Measurements from ENCODE around the gene CSH2.
"Not testable (repeated sequence)": the region's sequence is repeated elsewhere in the genome, so short reads cannot be mapped to it uniquely, and the experiment has no call there.

Gene CSH2

DNA sequence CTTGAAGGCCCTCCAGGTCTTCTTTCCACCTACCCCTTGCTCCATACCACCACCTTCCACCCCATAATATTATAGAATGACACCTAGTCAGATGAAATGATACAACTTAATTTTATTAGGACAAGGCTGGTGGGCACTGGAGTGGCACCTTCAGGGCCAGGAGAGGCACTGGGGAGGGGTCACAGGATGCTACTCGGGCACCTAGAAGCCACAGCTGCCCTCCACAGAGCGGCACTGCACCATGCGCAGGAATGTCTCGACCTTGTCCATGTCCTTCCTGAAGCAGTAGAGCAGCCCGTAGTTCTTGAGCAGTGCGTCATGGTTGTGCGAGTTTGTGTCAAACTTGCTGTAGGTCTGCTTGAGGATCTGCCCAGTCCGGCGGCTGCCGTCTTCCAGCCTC, 21.3 kb upstream of the CSH2 start:
- not testable (repeated sequence) for DNase-seq

DNA sequence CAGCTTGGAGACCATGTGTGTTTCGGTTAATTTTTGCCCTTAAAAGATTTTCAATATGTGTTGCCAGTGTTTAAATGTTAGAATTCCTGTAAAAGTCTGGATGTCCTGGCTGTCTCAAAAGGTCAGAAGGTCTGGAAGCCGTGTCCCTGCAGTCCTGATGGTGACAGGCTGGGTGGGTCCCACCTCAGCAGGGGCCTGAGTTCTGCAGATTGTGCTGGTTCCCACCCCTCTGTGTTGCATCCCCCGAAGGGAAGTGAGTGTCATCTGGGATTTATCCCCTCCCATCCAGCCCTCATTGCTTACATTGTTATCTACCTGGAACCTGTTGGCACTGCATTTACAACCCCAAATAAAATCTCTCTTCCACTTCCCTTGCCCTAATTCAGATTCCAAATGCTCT, 20.5 kb upstream of the CSH2 start:
- not testable (repeated sequence) for DNase-seq

DNA sequence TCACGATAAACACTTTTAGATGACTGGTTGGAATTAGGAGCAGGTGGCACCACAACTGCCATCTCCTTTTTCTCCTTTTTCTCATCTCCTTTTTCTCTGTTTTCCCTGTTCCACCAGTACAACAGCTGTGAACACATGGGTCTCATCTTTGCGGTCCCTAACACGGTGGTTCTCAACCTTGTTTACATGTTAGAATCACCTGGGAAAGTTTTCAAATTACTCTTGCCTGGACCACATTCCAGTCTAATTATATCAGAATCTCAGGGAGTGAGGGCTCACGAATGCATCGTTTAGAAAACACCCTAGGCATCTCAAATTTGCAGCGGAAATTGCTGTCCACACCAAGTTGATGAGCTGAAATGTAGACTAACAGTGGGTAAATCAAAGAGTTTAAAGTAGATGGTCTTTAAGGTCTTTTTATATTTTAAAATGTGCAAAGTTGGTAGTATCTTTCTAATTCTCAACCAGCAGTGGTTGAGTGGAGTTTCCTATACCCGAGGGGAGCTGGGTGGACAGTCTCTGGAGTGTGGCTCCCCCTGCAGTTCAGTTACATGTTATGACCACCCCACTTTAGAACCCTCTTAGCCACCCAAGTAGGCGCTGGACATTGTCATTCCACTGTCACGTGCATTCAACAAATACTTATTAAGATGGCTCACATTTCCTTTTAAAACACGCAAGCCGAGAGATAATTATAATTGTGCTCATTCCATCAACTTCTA, 19.0 kb upstream of the CSH2 start:
- DNase-seq = not testable (repeated sequence)

DNA sequence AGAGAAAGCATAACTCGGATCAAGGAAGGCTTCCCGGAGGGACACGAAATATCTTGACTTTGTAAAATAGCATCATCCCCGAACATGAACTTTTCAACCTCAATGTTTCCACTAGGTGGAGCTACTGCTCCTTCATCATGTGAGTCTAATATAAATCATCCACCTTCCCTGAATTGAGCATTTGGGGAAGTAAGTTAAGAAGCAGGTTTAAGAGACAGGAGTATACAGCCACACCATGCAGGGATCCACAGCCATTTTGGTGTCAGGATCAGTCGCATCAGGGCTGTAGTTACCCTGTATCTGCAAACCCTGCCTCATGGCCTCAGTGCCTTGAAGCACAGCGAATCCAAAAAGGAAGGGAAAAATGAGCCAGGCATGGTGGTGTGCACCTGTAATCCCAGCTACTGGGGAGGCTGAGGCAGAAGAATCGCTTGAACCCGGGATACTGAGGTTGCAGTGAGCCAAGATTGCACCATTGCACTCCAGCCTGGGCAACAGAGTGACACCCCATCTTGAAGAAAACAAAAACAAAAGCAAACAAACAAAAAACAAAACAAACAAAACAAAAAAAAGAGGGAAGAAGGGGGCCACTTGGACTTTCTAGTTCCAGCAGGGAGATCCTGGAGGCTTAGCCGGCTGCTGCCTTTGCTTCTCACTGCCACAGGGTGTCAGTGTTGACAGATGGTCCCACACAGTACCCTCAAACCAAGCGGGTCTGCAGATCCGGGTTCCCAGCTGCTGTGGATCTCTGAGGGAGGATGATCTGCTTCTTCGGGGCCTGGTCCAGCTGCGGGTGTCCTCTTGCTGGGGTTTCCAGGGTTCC, 15.8 kb upstream of the CSH2 start:
- peak; percentile 46 for DNase-seq

DNA sequence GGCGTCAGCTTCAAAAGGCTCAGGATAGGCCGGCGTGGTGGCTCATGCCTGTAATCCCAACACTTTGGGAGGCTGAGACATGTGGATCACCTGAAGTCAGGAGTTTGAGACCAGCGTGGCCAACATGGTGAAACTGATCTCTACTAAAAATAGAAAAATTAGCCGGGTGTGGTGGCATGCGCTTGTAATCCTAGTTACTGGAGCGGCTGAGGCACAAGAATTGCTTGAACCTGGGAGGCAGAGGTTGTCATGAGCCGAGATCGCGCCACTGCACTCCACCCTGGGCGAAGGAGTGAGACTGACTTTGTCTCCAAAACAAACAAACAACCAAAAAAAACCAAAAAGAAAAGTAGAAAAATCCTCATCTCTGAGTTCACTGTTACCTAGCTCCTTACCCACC, 11.6 kb upstream of the CSH2 start:
- not testable (repeated sequence) for DNase-seq

DNA sequence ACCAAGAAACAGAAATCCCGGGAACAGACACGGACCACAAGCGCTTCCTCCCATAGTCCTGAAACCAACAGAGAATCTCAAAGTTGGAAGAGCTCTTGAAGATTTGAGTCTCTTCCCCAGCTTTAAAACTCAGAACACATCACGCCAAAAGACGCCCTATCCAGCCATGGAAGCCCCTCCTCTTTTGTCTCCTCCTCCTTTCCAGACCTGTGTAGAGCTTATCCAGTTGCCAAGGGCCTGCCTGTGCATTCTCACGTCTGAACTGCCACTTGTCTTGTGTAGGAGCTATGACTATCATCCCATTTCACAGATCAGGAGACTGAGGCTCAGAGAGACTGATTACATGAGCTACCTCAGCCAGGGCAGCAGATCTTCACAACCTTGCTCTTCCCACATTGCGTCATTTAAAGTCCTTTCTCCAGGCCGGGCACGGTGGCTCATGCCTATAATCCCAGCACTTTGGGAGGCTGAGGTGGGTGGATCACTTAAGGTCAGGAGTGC, 9.2 kb upstream of the CSH2 start:
- not testable (repeated sequence) for DNase-seq

DNA sequence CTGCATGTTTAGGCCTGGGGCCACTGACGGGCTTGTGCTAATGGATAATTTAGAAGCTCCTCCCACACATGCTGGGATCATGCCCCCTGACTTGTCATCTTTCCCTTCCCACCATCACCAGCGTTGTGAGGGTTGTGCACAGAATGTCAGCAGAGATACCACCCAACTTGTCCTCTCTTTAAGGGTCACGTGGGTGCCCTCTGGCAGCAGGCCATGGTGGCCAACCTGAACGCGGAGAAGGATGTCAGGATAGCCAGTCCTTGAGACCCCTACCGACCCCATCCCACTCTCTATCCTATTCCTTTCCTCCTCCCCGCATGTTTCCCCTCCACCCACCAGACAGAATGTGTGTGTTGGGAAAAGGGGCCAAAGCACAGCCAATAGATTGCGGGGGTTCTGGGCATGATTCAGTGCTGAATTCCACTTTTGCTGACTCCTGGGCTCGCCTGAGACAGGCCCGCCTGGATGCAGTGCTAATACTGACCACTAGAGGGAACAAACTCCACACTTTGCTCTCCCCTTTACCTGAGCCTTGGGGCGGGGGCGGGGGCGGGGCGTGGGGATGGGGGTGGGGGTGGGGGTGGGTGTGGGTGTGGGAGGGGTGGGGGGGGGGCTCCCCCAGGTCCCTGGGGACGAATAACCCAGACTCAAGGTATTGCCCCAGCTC, 8.6 kb upstream of the CSH2 start, which contains the start of gene GH2:
Gene GH2 (minus strand): TSS at position 10 of the 667 bp plus-strand sequence. CDS start 143 bp downstream, outside the sequence.
- no peak for DNase-seq

DNA sequence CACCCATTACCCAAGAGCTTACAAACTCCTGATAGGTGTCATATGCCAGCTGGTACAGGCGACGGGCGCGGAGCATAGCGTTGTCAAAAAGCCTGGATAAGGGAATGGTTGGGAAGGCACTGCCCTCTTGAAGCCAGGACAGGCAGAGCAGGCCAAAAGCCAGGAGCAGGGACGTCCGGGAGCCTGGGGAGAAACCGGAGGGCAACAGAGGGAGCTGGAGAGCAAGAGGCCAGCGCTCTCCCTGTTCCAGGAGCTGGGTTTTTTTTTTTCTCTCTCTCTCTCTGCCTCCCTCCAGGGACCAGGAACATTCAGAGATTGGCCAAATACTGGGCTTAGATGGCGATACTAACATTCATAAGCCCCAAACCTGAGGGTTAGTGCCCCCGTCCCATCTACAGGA, 7.9 kb upstream of the CSH2 start:
- not testable (repeated sequence) for DNase-seq

DNA sequence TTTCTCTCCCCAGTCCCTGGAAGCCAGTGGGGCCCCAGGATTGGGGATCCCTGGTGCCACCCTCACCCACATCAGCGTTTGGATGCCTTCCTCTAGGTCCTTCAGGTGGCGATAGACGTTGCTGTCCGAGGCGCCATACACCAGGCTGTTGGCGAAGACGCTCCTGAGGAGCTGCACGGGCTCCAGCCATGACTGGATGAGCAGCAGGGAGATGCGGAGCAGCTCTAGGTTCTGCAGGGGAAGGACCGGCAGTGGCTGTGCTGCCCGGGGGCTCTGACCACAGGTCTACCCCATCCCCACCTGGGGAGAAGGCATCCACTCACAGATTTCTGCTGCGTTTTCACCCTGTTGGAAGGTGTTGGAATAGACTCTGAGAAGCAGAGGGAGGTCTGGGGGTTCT, 7.2 kb upstream of the CSH2 start:
- DNase-seq = no peak

- not testable (repeated sequence) for DNase-seq
These were observed 4.9 kb upstream of the CSH2 start for GRCh38 chr17:63878413-63878812.

- DNase-seq = not testable (repeated sequence)
These were observed 1.2 kb upstream of the CSH2 start for GRCh38 chr17:63874693-63875092.

- DNase-seq = not testable (repeated sequence)
These were observed 667 bp upstream of the CSH2 start for GRCh38 chr17:63874061-63874626.

DNA sequence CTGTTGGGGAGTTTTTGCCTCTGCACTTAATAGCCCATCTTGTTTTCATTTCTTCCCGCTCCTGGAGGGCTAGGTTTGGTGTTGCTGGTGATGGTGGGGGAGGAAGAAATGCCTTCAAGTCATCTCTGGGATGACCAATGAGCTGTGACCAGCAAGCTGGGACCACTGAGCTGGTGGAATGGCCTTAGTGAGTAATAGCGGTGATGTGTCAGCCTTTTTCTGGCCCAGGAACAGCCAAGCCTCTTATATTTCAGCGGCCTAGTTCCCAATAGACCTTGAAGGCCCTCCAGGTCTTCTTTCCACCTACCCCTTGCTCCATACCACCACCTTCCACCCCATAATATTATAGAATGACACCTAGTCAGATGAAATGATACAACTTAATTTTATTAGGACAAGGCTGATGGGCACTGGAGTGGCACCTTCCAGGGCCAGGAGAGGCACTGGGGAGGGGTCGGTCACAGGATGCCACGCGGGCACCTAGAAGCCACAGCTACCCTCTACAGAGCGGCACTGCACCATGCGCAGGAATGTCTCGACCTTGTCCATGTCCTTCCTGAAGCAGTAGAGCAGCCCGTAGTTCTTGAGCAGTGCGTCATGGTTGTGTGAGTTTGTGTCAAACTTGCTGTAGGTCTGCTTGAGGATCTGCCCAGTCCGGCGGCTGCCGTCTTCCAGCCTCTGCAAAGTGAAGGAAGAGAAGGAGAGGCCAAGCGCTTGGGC, 1.7 kb downstream of the CSH2 start:
- DNase-seq = not testable (repeated sequence)

DNA sequence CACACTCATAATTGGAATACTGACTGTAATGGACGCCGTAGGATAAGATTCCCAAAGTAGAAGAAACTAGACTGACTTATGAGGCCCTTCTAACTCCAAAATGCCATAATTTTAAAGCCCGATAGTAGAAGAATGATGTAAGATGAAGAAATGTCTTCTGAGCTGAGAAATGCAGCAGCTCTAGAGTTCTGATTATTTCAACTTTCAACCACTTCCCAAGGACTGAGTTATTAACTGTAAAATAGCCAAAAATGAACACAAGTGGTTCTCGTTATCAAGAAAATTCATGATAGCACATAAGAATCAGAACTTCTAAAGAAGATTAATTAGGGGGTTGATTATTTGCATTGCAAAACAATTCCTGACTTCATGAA, 3.2 kb downstream of the CSH2 start:
- DNase-seq = not testable (repeated sequence)

DNA sequence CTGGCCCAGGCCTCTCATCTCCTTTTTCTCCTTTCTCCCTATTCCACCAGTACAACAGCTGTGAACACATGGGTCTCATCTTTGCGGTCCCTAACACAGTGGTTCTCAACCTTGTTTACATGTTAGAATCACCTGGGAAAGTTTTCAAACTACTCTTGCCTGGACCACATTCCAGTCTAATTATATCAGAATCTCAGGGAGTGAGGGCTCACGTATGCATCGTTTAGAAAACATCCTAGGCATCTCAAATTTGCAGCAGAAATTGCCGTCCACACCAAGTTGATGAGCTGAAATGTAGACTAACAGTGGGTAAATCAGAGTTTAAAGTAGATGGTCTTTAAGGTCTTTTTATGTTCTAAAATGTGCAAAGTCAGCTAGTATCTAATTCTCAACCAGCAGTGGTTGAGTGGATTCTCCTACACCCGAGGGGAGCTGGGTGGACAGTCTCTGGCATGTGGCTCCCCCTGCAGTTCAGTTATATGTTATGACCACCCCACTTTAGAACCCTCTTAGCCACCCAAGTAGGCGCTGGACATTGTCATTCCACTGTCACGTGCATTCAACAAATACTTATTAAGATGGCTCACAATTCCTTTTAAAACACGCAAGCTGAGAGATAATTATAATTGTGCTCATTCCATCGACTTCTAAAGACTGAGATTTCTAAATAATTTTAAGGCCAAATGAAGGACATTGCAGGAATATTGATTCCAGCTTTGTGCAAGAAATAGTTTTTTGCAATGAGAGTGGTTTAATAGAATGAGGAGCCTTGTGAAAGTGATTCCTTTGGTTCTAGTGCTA, 3.8 kb downstream of the CSH2 start:
- not testable (repeated sequence) for DNase-seq

GRCh38 chr17:63866625-63867024, 6.9 kb downstream of the CSH2 start:
- DNase-seq = not testable (repeated sequence)

GRCh38 chr17:63859257-63859656, 14.2 kb downstream of the CSH2 start:
- DNase-seq = no peak

DNA sequence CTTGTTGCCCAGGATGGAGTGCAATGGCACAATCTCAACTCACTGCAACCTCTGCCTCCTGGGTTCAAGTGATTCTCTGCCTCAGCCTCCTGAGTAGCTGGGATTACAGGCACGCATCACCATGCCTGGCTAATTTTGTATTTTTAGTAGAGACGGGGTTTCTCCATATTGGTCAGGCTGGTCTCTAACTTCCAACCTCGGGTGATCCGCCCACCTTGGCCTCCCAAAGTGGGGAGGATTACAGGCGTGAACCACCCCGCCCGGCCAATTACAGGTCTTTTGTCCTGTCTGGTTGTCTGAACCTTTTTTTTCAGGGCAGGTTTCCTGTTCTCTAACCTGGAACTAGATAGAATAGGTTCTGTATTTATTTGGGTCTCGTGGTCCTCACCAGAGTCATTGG, 17.1 kb downstream of the CSH2 start:
- not testable (repeated sequence) for DNase-seq

DNA sequence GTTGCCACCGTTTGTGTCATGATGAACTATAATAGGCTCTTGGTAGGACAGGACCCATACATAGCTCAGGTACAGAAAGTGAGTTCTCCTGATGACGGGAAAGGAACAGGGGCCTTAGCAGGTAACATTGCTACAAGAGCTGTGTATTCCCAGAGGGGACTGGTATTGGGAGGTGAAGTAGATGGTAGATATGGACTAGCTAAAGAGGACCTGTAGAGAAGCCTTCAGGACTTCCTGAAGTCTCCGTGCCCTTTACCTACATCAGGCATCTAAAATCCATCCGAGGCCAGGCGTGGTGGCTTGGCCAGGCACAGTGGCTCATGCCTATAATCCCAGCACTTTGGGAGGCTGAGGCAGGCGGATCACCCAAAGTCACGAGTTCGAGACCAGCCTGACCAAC, 18.3 kb downstream of the CSH2 start:
- DNase-seq = no peak

GRCh38 chr17:63854709-63855108, 18.8 kb downstream of the CSH2 start:
- no peak for DNase-seq

DNA sequence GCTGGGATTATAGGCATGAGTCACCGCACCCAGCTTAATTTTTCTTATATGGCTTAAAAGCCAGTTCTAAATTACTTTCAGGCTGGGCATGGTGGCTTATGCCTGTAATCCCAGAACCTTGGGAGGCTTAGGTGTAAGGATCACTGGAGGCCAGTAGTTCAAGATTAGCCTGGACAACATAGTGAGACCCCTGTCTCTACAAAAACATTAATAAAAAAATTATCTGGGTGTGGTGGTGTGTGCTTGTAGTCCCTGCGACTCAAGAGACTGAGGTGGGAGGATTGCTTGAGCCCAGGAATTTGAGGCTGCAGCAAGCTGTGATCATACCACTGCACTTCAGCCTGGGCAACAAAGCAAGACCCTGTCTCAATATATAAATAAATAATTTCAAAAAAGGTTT, 20.2 kb downstream of the CSH2 start:
- no peak for DNase-seq
